Colon (tissue), 2 donors: ENCODE results near the gene PEAK1.

Experiments
- FAIRE-seq: peaks from 2 replicates; lab custom pipeline; 2012; peaks lifted over from hg19 to GRCh38; lab: Jason Lieb, UNC
- donor health status: control.
- donor health status: control.

Gene PEAK1

GRCh38 chr15:77059786-77060361 lies 360.0 kb downstream of the PEAK1 start:
- no peak for FAIRE-seq

GRCh38 chr15:77058468-77058867 lies 361.4 kb downstream of the PEAK1 start:
- no peak for FAIRE-seq

- no peak for FAIRE-seq
Measured at GRCh38 chr15:77057685-77058084, 362.2 kb downstream of the PEAK1 start.

GRCh38 chr15:77057072-77057471 lies 362.8 kb downstream of the PEAK1 start:
- no peak for FAIRE-seq

- no peak for FAIRE-seq
Measured at GRCh38 chr15:77053709-77054108, 366.2 kb downstream of the PEAK1 start.

GRCh38 chr15:77052556-77052955 lies 367.3 kb downstream of the PEAK1 start:
- no peak for FAIRE-seq
